ENCODE data around the gene FOXJ2. TPM values are rescaled to one million over a fixed set of nuclear protein-coding genes. Genes with fewer than 3 reads are reported as not detected.
"Not testable (repeated sequence)": the region's sequence is repeated elsewhere in the genome, so short reads cannot be mapped to it uniquely, and the experiment has no call there.

The FOXJ2 gene
- 3.0 and 3.4 TPM in 2 replicates for polyA plus RNA-seq (2012; rRNA removed)
- 3.1 and 3.4 TPM in 2 replicates for polyA plus RNA-seq (2012; cell fraction: cytosol; rRNA removed)
- 6.1 and 6.8 TPM in 2 replicates for polyA plus RNA-seq (2012; cell fraction: nucleus; rRNA removed)

- peak within 1 kb of the TSS; percentile 85 to 89 for H3K4me3 ChIP-seq (ENCODE audit: low read depth in 2 of 2, low read length in 1 of 2)
- H3K4me1 ChIP-seq (ENCODE audit: control insufficient read depth in 1 of 2, insufficient read depth in 2 of 2, low read depth in 1 of 2, low read length in 1 of 2) = peaks cover 21 to 25% of the 10 kb centered on the region in 2 experiments; a peak in 3 of 4 replicates
- H3F3A ChIP-seq (replicated peaks; ENCODE audit: insufficient read depth) = peaks cover 19% of the 10 kb centered on the region
- ChIA-PET CTCF (interaction anchor here (1.0 to 6.3 kb wide), 3 partner anchors 13 to 99 kb away, joined by 3 to 41 read pairs (median 16); no protein-coding TSS in a partner anchor), POLR2A (no interaction called here)
- peaks cover 43% of the 10 kb centered on the region for H3K79me2 ChIP-seq (ENCODE audit: insufficient read depth)
- no peaks in the 10 kb centered on the region for H3K9me3 ChIP-seq
- peak within 1 kb of the TSS; percentile 91 for H3K4me2 ChIP-seq
- H3K36me3 ChIP-seq (replicated peaks in 1 of 2; ENCODE audit: control insufficient read depth in 1 of 2, insufficient read depth in 2 of 2, low read length in 1 of 2) = no peaks in the 10 kb centered on the region
- H3K9me2 ChIP-seq = no peaks in the 10 kb centered on the region
- peak within 1 kb of the TSS; percentile 94 for H2AFZ ChIP-seq (ENCODE audit: low read depth)
- H3K27me3 ChIP-seq (ENCODE audit: insufficient read depth) = no peaks in the 10 kb centered on the region
- WGBS (ENCODE audit: low lambda C conversion rate) = 2% methylated on average over 9 of the region's 93 CpGs
- peaks cover 20% of the 10 kb centered on the region for H4K20me1 ChIP-seq (ENCODE audit: insufficient read depth)
- peak within 1 kb of the TSS; percentile 90 for H3K9ac ChIP-seq
- TF ChIP-seq MAX (IDR thresholded peaks at IDR 0.05; ENCODE audit: low read depth) (peak; percentile 40), REST (IDR thresholded peaks at IDR 0.05; ENCODE audit: low read depth, low read length) (no peak), JUND (IDR thresholded peaks at IDR 0.05) (no peak), POLR2AphosphoS5 (IDR thresholded peaks at IDR 0.05; ENCODE audit: low read depth, low read length) (peak; percentile 50; the same call in 1 of the 2 replicates), MXI1 (IDR thresholded peaks at IDR 0.05; ENCODE audit: low read depth, low read length) (no peak), CTCF (IDR thresholded peaks at IDR 0.05) (peak; percentile 20), EP300 (IDR thresholded peaks at IDR 0.05; ENCODE audit: borderline replicate concordance in 1 of 2, low read depth in 1 of 2, low read length in 1 of 2) (peak in 1 of 2 experiments; percentile 30; a peak in 1 of 4 replicates), SIN3A (IDR thresholded peaks at IDR 0.05; ENCODE audit: borderline replicate concordance, low read depth, low read length) (peak; percentile 41; the same call in 1 of the 2 replicates), TAF1 (IDR thresholded peaks at IDR 0.05; ENCODE audit: borderline replicate concordance, low read depth, low read length) (peak; percentile 37; the same call in 1 of the 2 replicates), NFIC (IDR thresholded peaks at IDR 0.05; ENCODE audit: borderline replicate concordance) (no peak), MEF2A (IDR thresholded peaks at IDR 0.05; ENCODE audit: borderline replicate concordance, low read depth) (no peak)
- peak within 1 kb of the TSS; percentile 53 to 63; a peak in 2 of 4 replicates for H3K27ac ChIP-seq (ENCODE audit: low read depth in 2 of 2, low read length in 1 of 2)
- DNase-seq = peak; percentile 91
Measured at GRCh38 chr12:8032242-8033152, at the start of gene FOXJ2. FOXJ2 (plus strand) TSS chr12:8032716; CDS start chr12:8039833, 7,117 bp downstream.

- 64% methylated on average over 11 of the region's 11 CpGs for WGBS (ENCODE audit: low lambda C conversion rate)
- H4K20me1 ChIP-seq (ENCODE audit: insufficient read depth); H3K4me3 ChIP-seq (ENCODE audit: low read depth in 2 of 2, low read length in 1 of 2); H3K79me2 ChIP-seq (ENCODE audit: insufficient read depth); H3K9ac ChIP-seq; H3K27ac ChIP-seq (ENCODE audit: low read depth in 2 of 2, low read length in 1 of 2); H3F3A ChIP-seq (replicated peaks; ENCODE audit: insufficient read depth); H3K9me2 ChIP-seq; H3K4me2 ChIP-seq; POLR2A ChIA-PET; CTCF ChIA-PET; DNase-seq; H3K4me1 ChIP-seq (ENCODE audit: control insufficient read depth in 1 of 2, insufficient read depth in 2 of 2, low read depth in 1 of 2, low read length in 1 of 2); H3K36me3 ChIP-seq (replicated peaks in 1 of 2; ENCODE audit: control insufficient read depth in 1 of 2, insufficient read depth in 2 of 2, low read length in 1 of 2); H2AFZ ChIP-seq (ENCODE audit: low read depth); H3K9me3 ChIP-seq; H3K27me3 ChIP-seq (ENCODE audit: insufficient read depth): not testable (repeated sequence)
Measured at GRCh38 chr12:7983019-7983418, 49.5 kb upstream of the FOXJ2 start.

GRCh38 chr12:7983460-7983859, 49.1 kb upstream of the FOXJ2 start:
- H3K9me2 ChIP-seq; DNase-seq; H3K27ac ChIP-seq (ENCODE audit: low read depth in 2 of 2, low read length in 1 of 2); H3K27me3 ChIP-seq (ENCODE audit: insufficient read depth); H3F3A ChIP-seq (replicated peaks; ENCODE audit: insufficient read depth); H3K9me3 ChIP-seq; POLR2A ChIA-PET; H4K20me1 ChIP-seq (ENCODE audit: insufficient read depth); H3K4me3 ChIP-seq (ENCODE audit: low read depth in 2 of 2, low read length in 1 of 2); CTCF ChIA-PET; H3K79me2 ChIP-seq (ENCODE audit: insufficient read depth); H3K4me1 ChIP-seq (ENCODE audit: control insufficient read depth in 1 of 2, insufficient read depth in 2 of 2, low read depth in 1 of 2, low read length in 1 of 2); H3K36me3 ChIP-seq (replicated peaks in 1 of 2; ENCODE audit: control insufficient read depth in 1 of 2, insufficient read depth in 2 of 2, low read length in 1 of 2); H3K4me2 ChIP-seq; H2AFZ ChIP-seq (ENCODE audit: low read depth); H3K9ac ChIP-seq: not testable (repeated sequence)
- WGBS (ENCODE audit: low lambda C conversion rate) = 62% methylated on average over 1 of the region's 1 CpG

All from SK-N-SH (cell line).